HG02798 (cell line): ENCODE measurements around the gene EPS8L2.

Experiments used
- ATAC-seq: cut with Tn5 transposase; IDR thresholded peaks from one replicate; pipeline ENCODE4 v1.9.1; 2021; ENCODE audit warnings: mild to moderate bottlenecking; ENCODE audit not compliant: unreplicated experiment, poor library complexity

Gene EPS8L2

GRCh38 chr11:705646-706438, at the start of gene EPS8L2:
TSS of gene EPS8L2 (plus strand) at chr11:706231. CDS start at chr11:709408, 3,177 bp downstream.
- no peak for ATAC-seq

GRCh38 chr11:656426-656825, 49.6 kb upstream of the EPS8L2 start:
- ATAC-seq: no peak

- no peak for ATAC-seq
These were observed 49.2 kb upstream of the EPS8L2 start for GRCh38 chr11:656866-657265.

GRCh38 chr11:657691-658126, 48.3 kb upstream of the EPS8L2 start:
- ATAC-seq: no peak

GRCh38 chr11:659532-660085, 46.4 kb upstream of the EPS8L2 start:
- ATAC-seq: no peak

- no peak for ATAC-seq
These were observed 45.8 kb upstream of the EPS8L2 start for GRCh38 chr11:660281-660680.

- ATAC-seq: no peak
These were observed 45.2 kb upstream of the EPS8L2 start for GRCh38 chr11:660681-661444.

- ATAC-seq: no peak
These were observed 43.2 kb upstream of the EPS8L2 start for GRCh38 chr11:662689-663274.

- ATAC-seq: no peak
These were observed 40.8 kb upstream of the EPS8L2 start for GRCh38 chr11:665062-665703.

GRCh38 chr11:665704-666281, 40.2 kb upstream of the EPS8L2 start:
- no peak for ATAC-seq

GRCh38 chr11:673866-674265, 32.2 kb upstream of the EPS8L2 start:
- ATAC-seq: no peak

- no peak for ATAC-seq
These were observed 31.6 kb upstream of the EPS8L2 start for GRCh38 chr11:674406-674805.

GRCh38 chr11:678297-678696, 27.7 kb upstream of the EPS8L2 start:
- ATAC-seq: no peak

GRCh38 chr11:679271-680207, 26.5 kb upstream of the EPS8L2 start:
- no peak for ATAC-seq

GRCh38 chr11:680476-680875, 25.6 kb upstream of the EPS8L2 start:
- ATAC-seq: no peak

- ATAC-seq: no peak
These were observed 25.1 kb upstream of the EPS8L2 start for GRCh38 chr11:680970-681369.

- no peak for ATAC-seq
These were observed 19.4 kb upstream of the EPS8L2 start for GRCh38 chr11:686451-687243.

- no peak for ATAC-seq
These were observed 18.3 kb upstream of the EPS8L2 start for GRCh38 chr11:687751-688150.
